GM12801 (cell line): Measurements from ENCODE around the gene PRR19.

Experiments used
- TF ChIP-seq, protein P1 (sequence below): IDR thresholded peaks from one replicate; pipeline ENCODE4 v1.5.1; 2011; ENCODE audit warnings: control low read depth; ENCODE audit not compliant: insufficient read length; ENCODE audit errors: extremely low read depth

The PRR19 gene, protein sequence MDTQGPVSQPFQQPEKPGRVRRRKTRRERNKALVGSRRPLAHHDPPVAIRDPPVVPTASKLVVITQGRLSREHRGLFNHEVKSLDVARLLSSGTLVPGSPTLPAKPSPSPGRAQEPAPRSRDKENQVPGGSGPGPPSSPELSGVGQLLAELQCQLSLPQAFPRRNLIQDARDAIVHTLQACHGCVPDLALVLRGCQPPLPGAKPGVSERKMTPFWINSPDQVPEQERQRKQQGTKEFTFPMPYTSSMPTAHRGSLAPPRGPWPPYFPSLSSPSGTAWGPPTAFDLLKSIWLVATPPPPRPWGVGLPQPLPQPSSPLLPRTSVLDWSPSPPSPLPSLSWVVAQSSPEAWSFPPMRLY

DNA sequence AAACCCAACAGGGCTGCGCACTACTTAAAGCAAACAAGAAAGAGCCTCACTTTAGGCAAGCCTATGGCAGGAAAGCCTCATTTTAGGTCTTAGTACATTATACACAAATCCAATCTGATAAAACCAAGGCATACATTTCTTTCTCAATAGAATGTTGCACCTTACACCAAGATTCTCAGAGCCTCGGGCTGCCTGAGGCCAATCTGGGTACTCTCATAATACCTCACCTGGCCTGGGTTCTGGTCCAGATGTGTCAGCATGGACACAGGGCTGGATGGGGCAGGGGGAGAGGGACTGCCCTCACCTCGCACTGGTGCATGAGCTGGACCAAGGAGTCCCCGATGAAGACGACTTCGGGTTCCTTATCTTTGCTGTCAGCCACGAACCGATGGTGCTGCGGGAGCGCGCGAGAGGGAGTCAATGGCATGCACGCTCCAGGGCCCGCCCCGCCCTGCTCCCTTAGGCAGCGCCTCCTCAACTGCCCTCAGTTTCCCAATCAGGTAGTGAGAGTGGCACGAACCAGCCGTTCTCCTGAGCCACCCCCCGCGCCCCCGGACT lies at the start of gene PRR19:
Gene PRR19 (plus strand): TSS at position 487 of the 558 bp plus-strand sequence. CDS start 7,453 bp downstream, outside the sequence.
- TF ChIP-seq, protein P1, sequence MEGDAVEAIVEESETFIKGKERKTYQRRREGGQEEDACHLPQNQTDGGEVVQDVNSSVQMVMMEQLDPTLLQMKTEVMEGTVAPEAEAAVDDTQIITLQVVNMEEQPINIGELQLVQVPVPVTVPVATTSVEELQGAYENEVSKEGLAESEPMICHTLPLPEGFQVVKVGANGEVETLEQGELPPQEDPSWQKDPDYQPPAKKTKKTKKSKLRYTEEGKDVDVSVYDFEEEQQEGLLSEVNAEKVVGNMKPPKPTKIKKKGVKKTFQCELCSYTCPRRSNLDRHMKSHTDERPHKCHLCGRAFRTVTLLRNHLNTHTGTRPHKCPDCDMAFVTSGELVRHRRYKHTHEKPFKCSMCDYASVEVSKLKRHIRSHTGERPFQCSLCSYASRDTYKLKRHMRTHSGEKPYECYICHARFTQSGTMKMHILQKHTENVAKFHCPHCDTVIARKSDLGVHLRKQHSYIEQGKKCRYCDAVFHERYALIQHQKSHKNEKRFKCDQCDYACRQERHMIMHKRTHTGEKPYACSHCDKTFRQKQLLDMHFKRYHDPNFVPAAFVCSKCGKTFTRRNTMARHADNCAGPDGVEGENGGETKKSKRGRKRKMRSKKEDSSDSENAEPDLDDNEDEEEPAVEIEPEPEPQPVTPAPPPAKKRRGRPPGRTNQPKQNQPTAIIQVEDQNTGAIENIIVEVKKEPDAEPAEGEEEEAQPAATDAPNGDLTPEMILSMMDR: no peak

GRCh38 chr19:42252365-42253244 lies 49.3 kb upstream of the PRR19 start:
- TF ChIP-seq, protein P1: no peak

GRCh38 chr19:42253245-42254088 lies 48.5 kb upstream of the PRR19 start:
- TF ChIP-seq, protein P1: no peak

DNA sequence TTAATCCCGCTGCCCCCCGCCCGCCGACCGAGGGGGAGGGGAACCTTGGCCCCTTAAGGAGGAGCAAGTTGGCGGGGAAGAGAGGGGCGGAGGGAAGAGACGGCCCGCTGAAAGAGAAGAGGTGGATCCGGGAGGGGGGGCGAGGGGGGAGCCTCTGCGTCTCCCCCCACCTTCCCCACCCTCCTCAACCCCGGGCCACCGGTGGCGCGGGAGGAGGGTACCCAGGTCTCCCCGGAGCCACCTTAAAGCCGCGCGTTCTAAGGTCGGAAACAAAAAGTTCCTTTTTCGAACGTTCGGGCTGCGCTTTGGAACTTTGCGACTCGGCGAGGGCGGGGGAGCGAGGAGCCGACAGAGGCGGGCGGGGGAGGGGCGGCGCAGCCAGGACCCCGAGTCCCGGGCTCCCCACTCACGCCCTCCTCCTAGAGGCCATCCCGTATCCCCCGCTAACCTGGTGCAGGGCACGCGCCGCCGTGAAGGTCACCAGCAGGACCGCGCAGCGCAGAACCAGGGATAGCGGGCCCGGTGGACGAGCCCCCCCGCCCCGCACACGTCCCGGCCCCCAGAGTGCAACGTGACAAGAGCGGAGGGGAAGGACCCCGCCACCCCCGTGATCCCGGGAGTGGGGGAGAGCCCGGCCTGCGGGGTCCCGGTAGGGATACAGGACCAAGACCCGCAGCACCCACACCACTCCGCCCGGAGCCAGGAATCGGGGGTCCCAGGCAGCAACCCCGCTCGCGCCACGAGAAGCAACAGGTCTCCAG lies 47.7 kb upstream of the PRR19 start:
- TF ChIP-seq, protein P1: no peak

DNA sequence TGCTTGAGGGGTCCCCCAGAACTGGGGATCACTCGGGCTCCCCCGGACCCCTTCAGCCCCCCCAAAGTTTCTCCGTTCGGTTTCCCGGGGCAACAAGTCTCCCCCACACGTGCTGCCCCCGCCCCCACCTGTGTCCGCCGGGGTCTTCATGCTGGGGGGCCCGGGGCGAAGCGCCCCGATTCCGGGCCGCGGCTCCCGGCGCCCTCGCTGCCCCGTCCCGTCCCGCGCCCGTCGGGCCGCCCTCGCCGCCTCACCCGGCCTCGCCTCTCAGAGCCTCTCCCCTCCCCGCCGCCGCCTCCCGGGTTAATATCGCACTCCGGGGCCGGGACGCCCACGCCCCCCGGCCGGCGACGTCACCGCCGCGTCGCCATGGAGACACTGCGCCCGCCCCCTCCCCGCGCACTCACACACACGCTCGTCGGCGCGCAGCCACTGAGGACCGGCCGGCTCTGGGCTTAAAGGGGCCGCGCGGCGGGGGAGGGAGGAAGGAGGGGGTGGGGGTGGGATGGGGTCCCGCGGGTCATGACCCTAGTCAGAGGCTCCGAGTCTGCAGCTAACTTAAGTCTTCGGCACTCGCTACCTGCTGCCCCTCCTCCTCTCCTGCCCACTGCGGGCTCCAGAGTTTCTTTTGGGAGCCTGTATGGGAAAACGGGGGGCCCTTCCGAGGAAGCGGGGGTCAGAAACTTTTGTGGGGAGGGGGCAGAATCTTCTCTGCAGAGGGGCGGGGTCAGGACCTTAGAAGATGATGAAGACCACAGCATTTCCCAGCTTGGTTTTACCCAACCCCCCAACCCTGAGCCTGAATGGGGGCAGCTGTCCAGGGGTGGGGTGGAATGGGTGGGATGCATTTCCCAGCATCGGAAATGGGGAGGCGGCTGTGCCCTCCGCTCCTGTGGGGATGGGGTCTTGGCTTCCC lies 46.8 kb upstream of the PRR19 start, which contains the start of gene ERF:
Gene ERF (minus strand): TSS at position 279 of the 916 bp plus-strand sequence. CDS start 129 bp downstream, at position 150.
- TF ChIP-seq, protein P1: no peak
